GM19240 (cell line): ENCODE data around the gene TRPM8.
"Not testable (repeated sequence)": the region's sequence is repeated elsewhere in the genome, so short reads cannot be mapped to it uniquely, and the experiment has no call there.

Experiments used
- DNase-seq: peaks from one replicate; pipeline ENCODE4 v3.0.0; 2011; ENCODE audit warnings: low spot score; ENCODE audit not compliant: insufficient read length

TRPM8 gene

GRCh38 chr2:233917116-233917515 is at the start of gene TRPM8:
Gene TRPM8 (plus strand): TSS chr2:233917373. CDS start chr2:233926538, 9,165 bp downstream.
- DNase-seq = no peak

GRCh38 chr2:233867993-233868532 is 49.1 kb upstream of the TRPM8 start, which contains the start of gene MSL3B:
Gene MSL3B (minus strand): TSS chr2:233868386.
- DNase-seq = peak; percentile 25

GRCh38 chr2:233871432-233871831 is 45.7 kb upstream of the TRPM8 start:
- no peak for DNase-seq

- not testable (repeated sequence) for DNase-seq
Observed at GRCh38 chr2:233872125-233872524, 45.0 kb upstream of the TRPM8 start.

- no peak for DNase-seq
Observed at GRCh38 chr2:233882353-233882752, 34.8 kb upstream of the TRPM8 start.

GRCh38 chr2:233892793-233893192 is 24.4 kb upstream of the TRPM8 start:
- DNase-seq = no peak

- not testable (repeated sequence) for DNase-seq
Observed at GRCh38 chr2:233896253-233896652, 20.9 kb upstream of the TRPM8 start.

- no peak for DNase-seq
Observed at GRCh38 chr2:233901367-233901766, 15.8 kb upstream of the TRPM8 start.

GRCh38 chr2:233901884-233902283 is 15.3 kb upstream of the TRPM8 start:
- no peak for DNase-seq

- no peak for DNase-seq
Observed at GRCh38 chr2:233905945-233906344, 11.2 kb upstream of the TRPM8 start.

- no peak for DNase-seq
Observed at GRCh38 chr2:233907627-233908026, 9.5 kb upstream of the TRPM8 start.

- peak; percentile 8 for DNase-seq
Observed at GRCh38 chr2:233912691-233913423, 4.3 kb upstream of the TRPM8 start.

- DNase-seq = no peak
Observed at GRCh38 chr2:233915128-233915527, 2.0 kb upstream of the TRPM8 start.

- DNase-seq = no peak
Observed at GRCh38 chr2:233919319-233919718, 2.1 kb downstream of the TRPM8 start.

- DNase-seq = no peak
Observed at GRCh38 chr2:233919938-233920337, 2.8 kb downstream of the TRPM8 start.

GRCh38 chr2:233922471-233922870 is 5.3 kb downstream of the TRPM8 start:
- DNase-seq = no peak

- DNase-seq = no peak
Observed at GRCh38 chr2:233925402-233925801, 8.2 kb downstream of the TRPM8 start.

GRCh38 chr2:233926806-233927205 is 9.6 kb downstream of the TRPM8 start:
- DNase-seq = no peak

- DNase-seq = no peak
Observed at GRCh38 chr2:233928594-233929351, 11.6 kb downstream of the TRPM8 start.

- DNase-seq = no peak
Observed at GRCh38 chr2:233929352-233930022, 12.3 kb downstream of the TRPM8 start.

GRCh38 chr2:233934524-233934923 is 17.4 kb downstream of the TRPM8 start:
- DNase-seq = no peak

GRCh38 chr2:233935426-233935825 is 18.3 kb downstream of the TRPM8 start:
- no peak for DNase-seq
